GM13977 (cell line): ENCODE data around the gene VTN.
A peak's percentile ranks its signal among the peaks of the same experiment; 100 is the strongest.

ENCODE experiments used
- DNase-seq: peaks from one replicate; pipeline ENCODE4 v3.0.0; 2012; ENCODE audit warnings: low spot score
- CTCF ChIP-seq: IDR thresholded peaks from 2 replicates; pipeline ENCODE4 v1.5.1; 2012; ENCODE audit warnings: mild to moderate bottlenecking, control low read depth; ENCODE audit not compliant: insufficient read depth; ENCODE audit errors: extremely low read depth, missing control alignments
- in situ Hi-C: fragments of 300-500 bp; cut with MboI; formaldehyde crosslinking; loops from one replicate; pipeline ENCODE4 v1.12.0; 2022; ENCODE audit warnings: low sequenced_read_pairs, low pct_unique_long_range_greater_than_20kb, mixed read lengths, inconsistent platforms; ENCODE audit not compliant: unreplicated experiment

VTN gene

GRCh38 chr17:28357061-28357900 lies 12.8 kb downstream of the VTN start, which contains the start of gene POLDIP2:
POLDIP2 (minus strand) TSS chr17:28357527; CDS start chr17:28357448, 79 bp downstream.
- TF ChIP-seq CTCF, result no peak
- peak; percentile 98 for DNase-seq
- in situ Hi-C loops, result no loop called here

- no peak for DNase-seq
- TF ChIP-seq CTCF, result no peak
- in situ Hi-C loops, result no loop called here
Observed at GRCh38 chr17:28350271-28350670, 19.8 kb downstream of the VTN start.

GRCh38 chr17:28348979-28349378 lies 21.1 kb downstream of the VTN start:
- no peak for TF ChIP-seq CTCF
- in situ Hi-C loops, result no loop called here
- no peak for DNase-seq

- DNase-seq, result no peak
- in situ Hi-C loops, result no loop called here
- no peak for TF ChIP-seq CTCF
Observed at GRCh38 chr17:28347261-28347891, 22.7 kb downstream of the VTN start.

- DNase-seq, result no peak
- in situ Hi-C loops, result no loop called here
Observed at GRCh38 chr17:28346746-28347246, 23.3 kb downstream of the VTN start.

GRCh38 chr17:28346199-28346580 lies 23.9 kb downstream of the VTN start:
- no peak for DNase-seq
- TF ChIP-seq CTCF, result no peak
- in situ Hi-C loops, result no loop called here

More at GRCh38 chr17:28346746-28347246, 23.3 kb downstream of the VTN start:
- peak; percentile 38 for TF ChIP-seq CTCF
